ENCODE results near the gene TPRG1L.
"Not testable (repeated sequence)": the region's sequence is repeated elsewhere in the genome, so short reads cannot be mapped to it uniquely, and the experiment has no call there.

Gene TPRG1L

GRCh38 chr1:3609769-3610526 lies 14.9 kb upstream of the TPRG1L start:
- DNase-seq, result no peak

GRCh38 chr1:3610527-3611169 lies 14.2 kb upstream of the TPRG1L start:
- DNase-seq, result no peak

- peak; percentile 63 to 70 for DNase-seq
These were observed 13.4 kb upstream of the TPRG1L start, which contains the start of gene MEGF6 for GRCh38 chr1:3611170-3612019. TSS of gene MEGF6 (minus strand) at chr1:3611508. CDS start at chr1:3611268, 240 bp downstream.

- DNase-seq, result no peak
These were observed 12.7 kb upstream of the TPRG1L start for GRCh38 chr1:3612123-3612522.

- no peak for DNase-seq
These were observed 9.8 kb upstream of the TPRG1L start for GRCh38 chr1:3614755-3615742.

- DNase-seq, result no peak
These were observed 8.0 kb upstream of the TPRG1L start for GRCh38 chr1:3616861-3617260.

GRCh38 chr1:3617806-3618345 lies 6.9 kb upstream of the TPRG1L start:
- DNase-seq, result no peak

- no peak for DNase-seq
These were observed 6.3 kb upstream of the TPRG1L start for GRCh38 chr1:3618531-3618880.

- DNase-seq, result peak; percentile 76 to 83
These were observed 5.7 kb upstream of the TPRG1L start for GRCh38 chr1:3618881-3619671.

GRCh38 chr1:3620708-3621107 lies 4.1 kb upstream of the TPRG1L start:
- DNase-seq, result no peak

- peak; percentile 15 to 31 for DNase-seq
These were observed 3.6 kb upstream of the TPRG1L start for GRCh38 chr1:3621151-3621671.

- DNase-seq, result not testable (repeated sequence)
These were observed 2.7 kb upstream of the TPRG1L start for GRCh38 chr1:3622102-3622501.

- DNase-seq, result no peak
These were observed 1.2 kb upstream of the TPRG1L start for GRCh38 chr1:3623441-3624199.

GRCh38 chr1:3625151-3625907 lies 514 bp downstream of the TPRG1L start:
- no peak for DNase-seq

GRCh38 chr1:3626025-3626424 lies 1.2 kb downstream of the TPRG1L start:
- no peak for DNase-seq

- DNase-seq, result no peak
These were observed 2.9 kb downstream of the TPRG1L start for GRCh38 chr1:3627515-3628253.

GRCh38 chr1:3628445-3628844 lies 3.6 kb downstream of the TPRG1L start:
- DNase-seq, result no peak

- DNase-seq, result no peak
These were observed 4.8 kb downstream of the TPRG1L start for GRCh38 chr1:3629561-3630160.
